LNCaP clone FGC (cell line): ENCODE measurements around the gene SLC39A11.

Source experiments
- DNase-seq: peaks from one replicate; pipeline ENCODE4 v3.0.0-alpha.2; 2011; ENCODE audit warnings: low read depth
- H3K4me3 ChIP-seq: 2 replicates; pipeline ENCODE4 v1.5.1; 2011; ENCODE audit warnings: mild to moderate bottlenecking, low read depth, low read length, control low read depth
- CTCF ChIP-seq: IDR thresholded peaks from 2 replicates; pipeline ENCODE4 v1.5.1; 2012; ENCODE audit warnings: mild to moderate bottlenecking; ENCODE audit not compliant: control insufficient read depth, insufficient read depth; ENCODE audit errors: extremely low read depth

Gene SLC39A11

DNA sequence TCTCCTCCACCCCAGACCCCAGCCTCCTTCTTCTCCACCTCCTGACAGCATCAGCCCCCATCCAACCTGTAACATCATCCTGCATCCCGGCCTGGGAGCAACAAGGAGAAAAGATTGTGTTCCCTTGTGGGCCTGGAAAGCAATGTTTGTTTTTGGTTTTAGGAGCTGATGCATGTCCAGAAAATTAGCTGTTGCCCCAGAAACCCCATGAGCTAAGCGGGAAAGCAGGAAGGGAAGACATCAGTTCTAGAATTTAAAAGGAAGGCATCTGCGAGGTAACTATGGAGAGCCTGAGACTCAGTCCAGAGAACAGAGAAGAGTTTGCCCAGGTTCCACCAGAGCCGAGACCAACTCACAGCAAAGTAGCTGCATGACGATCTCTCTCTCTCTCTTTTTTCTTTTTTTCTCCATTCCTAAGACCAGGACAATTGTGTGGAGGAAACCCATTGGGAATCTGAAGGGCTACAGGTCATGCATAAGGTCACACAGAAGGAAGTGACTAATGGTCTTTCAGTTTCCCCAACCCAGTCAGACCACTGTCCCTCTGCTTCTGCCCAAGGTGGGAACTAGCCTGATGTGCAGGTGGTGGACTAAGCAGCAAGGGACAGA, 124.4 kb downstream of the SLC39A11 start:
- no peak for DNase-seq
- TF ChIP-seq CTCF = no peak
- H3K4me3 ChIP-seq = no peak overlapping the region

- H3K4me3 ChIP-seq = no peak overlapping the region
- TF ChIP-seq CTCF = no peak
- no peak for DNase-seq
Measured at GRCh38 chr17:72967277-72967970, 125.1 kb downstream of the SLC39A11 start.

GRCh38 chr17:72962106-72962505, 130.4 kb downstream of the SLC39A11 start:
- H3K4me3 ChIP-seq = no peak overlapping the region
- no peak for TF ChIP-seq CTCF
- no peak for DNase-seq

DNA sequence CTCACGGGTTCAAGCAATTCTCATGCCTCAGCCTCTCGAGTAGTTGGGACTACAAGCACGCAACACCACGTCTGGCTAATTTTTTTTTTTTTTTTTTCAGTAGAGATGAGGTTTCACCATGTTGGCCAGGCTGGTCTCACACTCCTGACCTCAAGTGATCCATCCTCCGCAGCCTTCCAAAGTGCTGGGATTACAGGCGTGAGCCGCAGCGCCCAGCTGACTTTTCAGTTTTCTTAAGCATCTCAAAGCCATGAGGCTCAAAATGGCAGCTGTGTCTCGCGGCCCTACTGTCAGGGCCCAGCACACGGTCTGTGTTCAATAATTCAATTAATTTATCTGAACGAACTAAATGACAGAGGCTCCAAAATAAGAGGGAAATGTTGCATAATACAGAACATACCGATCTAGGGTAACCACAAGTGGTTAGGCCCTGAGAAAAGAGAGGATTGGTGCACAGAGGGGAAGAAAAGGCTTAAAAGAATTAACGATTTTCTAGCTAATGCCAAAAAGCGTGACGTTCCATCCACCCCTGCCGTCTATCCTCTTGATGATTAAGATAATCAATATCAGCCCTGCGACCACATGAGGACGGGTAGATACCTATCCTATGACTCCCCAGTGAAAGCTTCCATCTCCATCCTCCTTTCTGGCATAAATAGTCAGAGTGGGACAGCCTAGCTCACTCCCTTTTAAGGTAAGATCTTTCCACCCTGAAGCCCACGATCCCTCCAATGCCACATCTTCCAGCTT, 136.9 kb downstream of the SLC39A11 start:
- no peak overlapping the region for H3K4me3 ChIP-seq
- DNase-seq = no peak
- TF ChIP-seq CTCF = no peak

- no peak for DNase-seq
- no peak for TF ChIP-seq CTCF
- H3K4me3 ChIP-seq = no peak overlapping the region
Measured at GRCh38 chr17:72954579-72954978, 137.9 kb downstream of the SLC39A11 start.

- no peak for TF ChIP-seq CTCF
- DNase-seq = no peak
- H3K4me3 ChIP-seq = no peak overlapping the region
Measured at GRCh38 chr17:72953621-72954020, 138.9 kb downstream of the SLC39A11 start.
